ENCODE results near the gene DBH. TPM values are rescaled to one million over a fixed set of nuclear protein-coding genes. Genes with fewer than 3 reads are reported as not detected.

The DBH gene
- total RNA-seq, 2 donors from 2014 or later, result not detected

GRCh38 chr9:133605856-133606707 lies 30.1 kb upstream of the DBH start:
- no peak overlapping the region for H3K4me3 ChIP-seq
- peaks cover 5 to 7% of the 10 kb centered on the region in 2 donors for H3K27me3 ChIP-seq
- no peak overlapping the region for H3K27ac ChIP-seq
- H3K36me3 ChIP-seq, result no peaks in the 10 kb centered on the region
- no peaks in the 10 kb centered on the region for H3K4me1 ChIP-seq
- no peaks in the 10 kb centered on the region for H3K9me3 ChIP-seq
- DNase-seq (ENCODE audit: low spot score), result no peak
- no peak for TF ChIP-seq CTCF (IDR thresholded peaks at IDR 0.05)

DNA sequence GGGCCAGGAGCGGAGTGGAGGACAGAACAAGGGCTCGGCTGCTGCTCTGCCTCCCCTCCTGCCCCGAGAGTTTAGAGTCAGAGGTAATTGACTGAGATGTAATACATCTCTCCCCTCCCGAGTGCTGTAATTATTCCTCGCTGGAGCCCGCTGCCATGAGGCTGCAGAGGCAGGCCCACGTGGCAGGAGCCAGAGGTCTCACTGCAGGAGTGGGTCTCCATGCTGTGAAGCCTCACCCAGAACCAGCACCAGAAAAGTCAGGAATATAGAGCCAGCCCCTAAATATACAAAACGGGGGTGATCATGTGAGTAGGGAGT lies 29.5 kb upstream of the DBH start:
- peaks cover 5 to 7% of the 10 kb centered on the region in 2 donors for H3K27me3 ChIP-seq
- TF ChIP-seq CTCF (IDR thresholded peaks at IDR 0.05), result no peak
- H3K27ac ChIP-seq, result no peak overlapping the region
- no peaks in the 10 kb centered on the region for H3K4me1 ChIP-seq
- H3K9me3 ChIP-seq, result no peaks in the 10 kb centered on the region
- no peaks in the 10 kb centered on the region for H3K36me3 ChIP-seq
- H3K4me3 ChIP-seq, result no peak overlapping the region
- DNase-seq (ENCODE audit: low spot score), result no peak

DNA sequence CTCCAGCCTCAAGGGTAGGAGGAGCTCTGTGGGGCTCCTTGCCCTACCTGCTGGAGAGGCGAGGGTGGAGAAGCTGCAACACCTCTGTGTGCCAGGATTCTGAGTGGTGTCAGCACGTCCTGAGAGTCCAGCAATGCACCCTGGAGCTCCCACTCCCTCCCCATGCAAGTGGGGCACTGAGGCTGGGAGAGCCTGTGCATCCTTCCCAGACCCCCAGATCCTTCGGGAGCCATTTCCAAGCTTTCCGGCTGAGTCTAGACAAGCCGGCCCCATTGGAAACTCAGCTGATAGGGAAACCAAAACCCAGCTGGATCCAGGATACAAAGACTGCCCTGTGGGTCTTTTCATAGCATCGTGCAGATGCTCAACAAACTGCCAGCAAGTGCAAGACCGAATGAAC lies 28.8 kb upstream of the DBH start:
- H3K36me3 ChIP-seq, result no peaks in the 10 kb centered on the region
- H3K4me3 ChIP-seq, result no peak overlapping the region
- H3K27ac ChIP-seq, result no peak overlapping the region
- no peaks in the 10 kb centered on the region for H3K4me1 ChIP-seq
- no peak for TF ChIP-seq CTCF (IDR thresholded peaks at IDR 0.05)
- no peak for DNase-seq (ENCODE audit: low spot score)
- no peaks in the 10 kb centered on the region for H3K9me3 ChIP-seq
- peaks cover 5 to 7% of the 10 kb centered on the region in 2 donors for H3K27me3 ChIP-seq

GRCh38 chr9:133607976-133608375 lies 28.2 kb upstream of the DBH start:
- H3K4me3 ChIP-seq, result no peak overlapping the region
- H3K36me3 ChIP-seq, result no peaks in the 10 kb centered on the region
- H3K27me3 ChIP-seq, result peaks cover 5 to 7% of the 10 kb centered on the region in 2 donors
- no peak overlapping the region for H3K27ac ChIP-seq
- DNase-seq (ENCODE audit: low spot score), result no peak
- TF ChIP-seq CTCF (IDR thresholded peaks at IDR 0.05), result no peak
- no peaks in the 10 kb centered on the region for H3K9me3 ChIP-seq
- H3K4me1 ChIP-seq, result no peaks in the 10 kb centered on the region

DNA sequence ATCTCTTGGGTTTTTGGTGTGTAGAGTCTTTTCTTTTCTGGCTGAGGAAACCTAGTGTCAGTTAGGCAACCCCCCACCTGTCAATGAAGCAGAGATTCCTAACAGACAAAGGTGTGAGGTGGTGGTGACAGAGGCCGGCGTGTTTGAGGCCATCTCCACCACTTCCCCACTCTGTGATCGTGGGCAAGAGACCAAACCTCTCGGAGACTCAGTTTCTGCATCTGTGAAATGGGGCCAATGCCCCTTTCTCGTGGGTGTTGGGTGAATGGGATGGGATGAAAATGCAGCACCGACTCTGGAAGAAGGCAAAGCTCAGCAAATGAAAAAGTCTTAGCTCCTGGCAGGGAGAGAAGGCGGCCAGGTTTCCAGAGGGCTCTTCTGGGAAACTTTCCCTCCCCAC lies 27.8 kb upstream of the DBH start:
- H3K27me3 ChIP-seq, result peaks cover 5 to 7% of the 10 kb centered on the region in 2 donors
- H3K4me1 ChIP-seq, result no peaks in the 10 kb centered on the region
- H3K4me3 ChIP-seq, result no peak overlapping the region
- no peak for TF ChIP-seq CTCF (IDR thresholded peaks at IDR 0.05)
- no peak for DNase-seq (ENCODE audit: low spot score)
- no peaks in the 10 kb centered on the region for H3K9me3 ChIP-seq
- no peaks in the 10 kb centered on the region for H3K36me3 ChIP-seq
- H3K27ac ChIP-seq, result no peak overlapping the region

- no peaks in the 10 kb centered on the region for H3K36me3 ChIP-seq
- no peak for TF ChIP-seq CTCF (IDR thresholded peaks at IDR 0.05)
- H3K4me1 ChIP-seq, result no peaks in the 10 kb centered on the region
- peaks cover 5 to 7% of the 10 kb centered on the region in 2 donors for H3K27me3 ChIP-seq
- H3K9me3 ChIP-seq, result no peaks in the 10 kb centered on the region
- DNase-seq (ENCODE audit: low spot score), result no peak
- peak overlapping the region in 1 of 2 donors; percentile 15 for H3K4me3 ChIP-seq
- H3K27ac ChIP-seq, result no peak overlapping the region
Measured at GRCh38 chr9:133608889-133609288, 27.3 kb upstream of the DBH start.
